Adrenal gland (tissue), 5 donors: ENCODE measurements around the gene CYP2C9.
"Not testable (repeated sequence)": the region's sequence is repeated elsewhere in the genome, so short reads cannot be mapped to it uniquely, and the experiment has no call there.

Experiments used
- POLR2A ChIP-seq, 2 donors: fragments of 450-650 bp; IDR thresholded peaks; one replicate each; pipeline ENCODE4 v1.6.1; 2017; ENCODE audit warnings: antibody characterized with exemption in 2 of 2, mild to moderate bottlenecking in 2 of 2, moderate library complexity in 1 of 2
- TF ChIP-seq, protein P1 (sequence below), 6 experiments: fragments of 450-650 bp in 4 of 6; fragments of 200-600 bp in 2 of 6; sonication (generic) in 1 of 6; IDR thresholded peaks; 1 replicate in 5 of 6; 2 replicates in 1 of 6; pipeline versions ENCODE4 v1.5.1 to v1.8.0; 2016 to 2021; ENCODE audit warnings: antibody characterized with exemption in 6 of 6, mild to moderate bottlenecking in 2 of 6, moderate library complexity in 1 of 6
- donor health status: DM: no; HTN: no; CAD: no.

DNA sequence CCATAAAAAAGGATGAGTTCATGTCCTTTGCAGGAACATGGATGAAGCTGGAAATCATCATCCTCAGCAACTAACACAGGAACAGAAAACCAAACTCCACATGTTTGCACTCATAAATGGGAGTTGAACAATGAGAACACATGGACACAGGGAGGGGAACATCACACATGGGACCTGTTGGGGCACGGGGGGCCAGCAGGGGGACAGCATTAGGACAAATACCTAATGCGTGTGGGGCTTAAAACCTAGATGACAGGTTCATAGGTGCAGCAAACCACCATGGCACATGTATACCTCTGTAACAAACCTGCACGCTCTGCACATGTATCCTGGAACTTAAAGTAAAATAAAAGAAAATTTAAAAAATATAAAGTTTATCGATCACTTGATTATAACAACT is 7.7 kb downstream of the CYP2C9 start:
- TF ChIP-seq, protein P1, sequence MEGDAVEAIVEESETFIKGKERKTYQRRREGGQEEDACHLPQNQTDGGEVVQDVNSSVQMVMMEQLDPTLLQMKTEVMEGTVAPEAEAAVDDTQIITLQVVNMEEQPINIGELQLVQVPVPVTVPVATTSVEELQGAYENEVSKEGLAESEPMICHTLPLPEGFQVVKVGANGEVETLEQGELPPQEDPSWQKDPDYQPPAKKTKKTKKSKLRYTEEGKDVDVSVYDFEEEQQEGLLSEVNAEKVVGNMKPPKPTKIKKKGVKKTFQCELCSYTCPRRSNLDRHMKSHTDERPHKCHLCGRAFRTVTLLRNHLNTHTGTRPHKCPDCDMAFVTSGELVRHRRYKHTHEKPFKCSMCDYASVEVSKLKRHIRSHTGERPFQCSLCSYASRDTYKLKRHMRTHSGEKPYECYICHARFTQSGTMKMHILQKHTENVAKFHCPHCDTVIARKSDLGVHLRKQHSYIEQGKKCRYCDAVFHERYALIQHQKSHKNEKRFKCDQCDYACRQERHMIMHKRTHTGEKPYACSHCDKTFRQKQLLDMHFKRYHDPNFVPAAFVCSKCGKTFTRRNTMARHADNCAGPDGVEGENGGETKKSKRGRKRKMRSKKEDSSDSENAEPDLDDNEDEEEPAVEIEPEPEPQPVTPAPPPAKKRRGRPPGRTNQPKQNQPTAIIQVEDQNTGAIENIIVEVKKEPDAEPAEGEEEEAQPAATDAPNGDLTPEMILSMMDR (IDR thresholded peaks at IDR 0.05): not testable (repeated sequence)
- TF ChIP-seq POLR2A (IDR thresholded peaks at IDR 0.05): not testable (repeated sequence)
